Measurements from ENCODE around the gene SCYL1. TPM values are rescaled to one million over a fixed set of nuclear protein-coding genes. Genes with fewer than 3 reads are reported as not detected.

The SCYL1 gene
- total RNA-seq, 1 donor from 2014 or later, result 74.4 TPM

- Histone ChIP-seq H3K9me3 (no peaks in the 10 kb centered on the region), H3K27me3 (no peaks in the 10 kb centered on the region), H3K4me1 (peaks cover 31% of the 10 kb centered on the region), H3K4me3 (no peak overlapping the region), H3K27ac (no peak overlapping the region), H3K36me3 (peaks cover 32% of the 10 kb centered on the region)
- TF ChIP-seq, protein P1, sequence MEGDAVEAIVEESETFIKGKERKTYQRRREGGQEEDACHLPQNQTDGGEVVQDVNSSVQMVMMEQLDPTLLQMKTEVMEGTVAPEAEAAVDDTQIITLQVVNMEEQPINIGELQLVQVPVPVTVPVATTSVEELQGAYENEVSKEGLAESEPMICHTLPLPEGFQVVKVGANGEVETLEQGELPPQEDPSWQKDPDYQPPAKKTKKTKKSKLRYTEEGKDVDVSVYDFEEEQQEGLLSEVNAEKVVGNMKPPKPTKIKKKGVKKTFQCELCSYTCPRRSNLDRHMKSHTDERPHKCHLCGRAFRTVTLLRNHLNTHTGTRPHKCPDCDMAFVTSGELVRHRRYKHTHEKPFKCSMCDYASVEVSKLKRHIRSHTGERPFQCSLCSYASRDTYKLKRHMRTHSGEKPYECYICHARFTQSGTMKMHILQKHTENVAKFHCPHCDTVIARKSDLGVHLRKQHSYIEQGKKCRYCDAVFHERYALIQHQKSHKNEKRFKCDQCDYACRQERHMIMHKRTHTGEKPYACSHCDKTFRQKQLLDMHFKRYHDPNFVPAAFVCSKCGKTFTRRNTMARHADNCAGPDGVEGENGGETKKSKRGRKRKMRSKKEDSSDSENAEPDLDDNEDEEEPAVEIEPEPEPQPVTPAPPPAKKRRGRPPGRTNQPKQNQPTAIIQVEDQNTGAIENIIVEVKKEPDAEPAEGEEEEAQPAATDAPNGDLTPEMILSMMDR (IDR thresholded peaks at IDR 0.05), result no peak
- intact Hi-C loops (cut with DNase I), result no loop called here
- DNase-seq (no peak), ATAC-seq (no peak)
Observed at GRCh38 chr11:65579291-65579690, 54.4 kb downstream of the SCYL1 start.

- Histone ChIP-seq H3K27me3 (no peaks in the 10 kb centered on the region), H3K36me3 (peaks cover 32% of the 10 kb centered on the region), H3K27ac (no peak overlapping the region), H3K4me3 (no peak overlapping the region), H3K9me3 (no peaks in the 10 kb centered on the region), H3K4me1 (peaks cover 26% of the 10 kb centered on the region)
- DNase-seq (no peak), ATAC-seq (no peak)
- TF ChIP-seq, protein P1 (IDR thresholded peaks at IDR 0.05), result no peak
- intact Hi-C loops (cut with DNase I), result no loop called here
Observed at GRCh38 chr11:65580031-65580692, 55.3 kb downstream of the SCYL1 start.

- H3K36me3 ChIP-seq, result peaks cover 37% of the 10 kb centered on the region
- no peak overlapping the region for H3K27ac ChIP-seq
- intact Hi-C loops (cut with DNase I), result no loop called here
- no peaks in the 10 kb centered on the region for H3K27me3 ChIP-seq
- H3K4me3 ChIP-seq, result no peak overlapping the region
- ATAC-seq (no peak), DNase-seq (no peak)
- H3K9me3 ChIP-seq, result no peaks in the 10 kb centered on the region
- H3K4me1 ChIP-seq, result peaks cover 23% of the 10 kb centered on the region
- TF ChIP-seq, protein P1 (IDR thresholded peaks at IDR 0.05), result no peak
Observed at GRCh38 chr11:65580756-65581155, 55.9 kb downstream of the SCYL1 start.

DNA sequence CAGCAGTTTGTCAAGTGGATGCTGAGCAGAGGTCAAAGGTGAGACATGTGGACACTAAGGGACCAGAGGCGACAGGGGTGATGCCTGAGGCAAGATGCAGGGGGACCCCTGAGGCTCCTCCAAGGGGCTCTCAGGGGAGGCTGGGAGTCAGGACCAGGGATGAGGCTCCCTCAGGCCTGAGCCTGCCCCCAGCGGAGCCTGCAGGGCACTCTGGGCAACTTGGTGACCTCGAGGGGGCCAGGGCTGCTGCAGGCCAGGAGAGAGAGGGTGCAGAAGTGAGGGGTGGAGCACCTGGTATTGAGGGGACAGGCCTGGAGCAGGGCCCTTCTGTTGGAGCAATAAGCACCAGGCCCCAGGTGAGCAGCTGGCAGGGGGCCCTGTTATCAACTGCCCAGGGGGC, 57.0 kb downstream of the SCYL1 start:
- peaks cover 37% of the 10 kb centered on the region for H3K36me3 ChIP-seq

GRCh38 chr11:65583589-65583988, 58.7 kb downstream of the SCYL1 start:
- Histone ChIP-seq H3K4me1 (peaks cover 17% of the 10 kb centered on the region), H3K4me3 (no peak overlapping the region), H3K27me3 (no peaks in the 10 kb centered on the region), H3K9me3 (no peaks in the 10 kb centered on the region), H3K36me3 (peaks cover 37% of the 10 kb centered on the region), H3K27ac (no peak overlapping the region)
- ATAC-seq (no peak), DNase-seq (no peak)
- TF ChIP-seq, protein P1 (IDR thresholded peaks at IDR 0.05), result no peak
- intact Hi-C loops (cut with DNase I), result no loop called here

More for the DNA sequence above, 57.0 kb downstream of the SCYL1 start:
- DNase-seq (no peak), ATAC-seq (no peak)
- Histone ChIP-seq H3K4me1 (peaks cover 21% of the 10 kb centered on the region), H3K27me3 (no peaks in the 10 kb centered on the region), H3K4me3 (no peak overlapping the region), H3K27ac (no peak overlapping the region), H3K9me3 (no peaks in the 10 kb centered on the region)
- intact Hi-C loops (cut with DNase I), result no loop called here
- TF ChIP-seq, protein P1 (IDR thresholded peaks at IDR 0.05), result no peak

GRCh38 chr11:65584106-65584505, 59.2 kb downstream of the SCYL1 start:
- DNase-seq (no peak), ATAC-seq (no peak)
- H3K4me3 ChIP-seq, result no peak overlapping the region
- TF ChIP-seq, protein P1 (IDR thresholded peaks at IDR 0.05), result no peak
- H3K27me3 ChIP-seq, result no peaks in the 10 kb centered on the region
- H3K4me1 ChIP-seq, result peaks cover 18% of the 10 kb centered on the region
- intact Hi-C loops (cut with DNase I), result no loop called here
- no peaks in the 10 kb centered on the region for H3K9me3 ChIP-seq
- no peak overlapping the region for H3K27ac ChIP-seq
- H3K36me3 ChIP-seq, result peaks cover 37% of the 10 kb centered on the region
